ENCODE results near the gene LRMDA. TPM values are rescaled to one million over a fixed set of nuclear protein-coding genes. Genes with fewer than 3 reads are reported as not detected.

Gene LRMDA
- total RNA-seq, 1 donor from 2014 or later, result 2.1 TPM

- no peak overlapping the region for H3K4me3 Mint-ChIP-seq (ENCODE audit: unreplicated experiment)
- peaks cover 10% of the 10 kb centered on the region for H3K27me3 Mint-ChIP-seq (ENCODE audit: unreplicated experiment)
- peaks cover 2% of the 10 kb centered on the region for H3K9me3 Mint-ChIP-seq (ENCODE audit: unreplicated experiment)
- no peak for DNase-seq
- TF ChIP-seq CTCF (IDR thresholded peaks at IDR 0.05; ENCODE audit: partially characterized antibody, unreplicated experiment), result no peak
- no peaks in the 10 kb centered on the region for H3K36me3 Mint-ChIP-seq (ENCODE audit: unreplicated experiment)
- no peak overlapping the region for H3K27ac Mint-ChIP-seq (ENCODE audit: unreplicated experiment)
- H3K4me1 Mint-ChIP-seq (ENCODE audit: low read depth, unreplicated experiment), result peaks cover 2% of the 10 kb centered on the region
Measured at GRCh38 chr10:75429159-75429827, 2.1 kb upstream of the LRMDA start.

GRCh38 chr10:75430000-75430763 lies 1.2 kb upstream of the LRMDA start:
- Mint-ChIP-seq H3K4me3 (ENCODE audit: unreplicated experiment) (peak overlapping the region; percentile 80), H3K27ac (ENCODE audit: unreplicated experiment) (peak overlapping the region; percentile 55), H3K36me3 (ENCODE audit: unreplicated experiment) (no peaks in the 10 kb centered on the region), H3K4me1 (ENCODE audit: low read depth, unreplicated experiment) (peaks cover 2% of the 10 kb centered on the region), H3K9me3 (ENCODE audit: unreplicated experiment) (peaks cover 2% of the 10 kb centered on the region), H3K27me3 (ENCODE audit: unreplicated experiment) (peaks cover 13% of the 10 kb centered on the region)
- DNase-seq, result peak; percentile 25
- no peak for TF ChIP-seq CTCF (IDR thresholded peaks at IDR 0.05; ENCODE audit: partially characterized antibody, unreplicated experiment)

GRCh38 chr10:75432176-75432575 lies 752 bp downstream of the LRMDA start:
- H3K9me3 Mint-ChIP-seq (ENCODE audit: unreplicated experiment), result peaks cover 2% of the 10 kb centered on the region
- H3K27me3 Mint-ChIP-seq (ENCODE audit: unreplicated experiment), result peaks cover 13% of the 10 kb centered on the region
- H3K36me3 Mint-ChIP-seq (ENCODE audit: unreplicated experiment), result no peaks in the 10 kb centered on the region
- no peak overlapping the region for H3K27ac Mint-ChIP-seq (ENCODE audit: unreplicated experiment)
- peak overlapping the region; percentile 25 for H3K4me3 Mint-ChIP-seq (ENCODE audit: unreplicated experiment)
- peaks cover 2% of the 10 kb centered on the region for H3K4me1 Mint-ChIP-seq (ENCODE audit: low read depth, unreplicated experiment)
- TF ChIP-seq CTCF (IDR thresholded peaks at IDR 0.05; ENCODE audit: partially characterized antibody, unreplicated experiment), result no peak
- no peak for DNase-seq

- Mint-ChIP-seq H3K27ac (ENCODE audit: unreplicated experiment) (no peak overlapping the region), H3K4me1 (ENCODE audit: low read depth, unreplicated experiment) (peaks cover 2% of the 10 kb centered on the region), H3K4me3 (ENCODE audit: unreplicated experiment) (no peak overlapping the region), H3K9me3 (ENCODE audit: unreplicated experiment) (peaks cover 2% of the 10 kb centered on the region), H3K27me3 (ENCODE audit: unreplicated experiment) (peaks cover 13% of the 10 kb centered on the region), H3K36me3 (ENCODE audit: unreplicated experiment) (no peaks in the 10 kb centered on the region)
- no peak for TF ChIP-seq CTCF (IDR thresholded peaks at IDR 0.05; ENCODE audit: partially characterized antibody, unreplicated experiment)
- DNase-seq, result no peak
Measured at GRCh38 chr10:75432763-75433162, 1.3 kb downstream of the LRMDA start.

GRCh38 chr10:75433216-75433615 lies 1.8 kb downstream of the LRMDA start:
- Mint-ChIP-seq H3K4me3 (ENCODE audit: unreplicated experiment) (no peak overlapping the region), H3K36me3 (ENCODE audit: unreplicated experiment) (no peaks in the 10 kb centered on the region), H3K27me3 (ENCODE audit: unreplicated experiment) (peaks cover 13% of the 10 kb centered on the region), H3K27ac (ENCODE audit: unreplicated experiment) (no peak overlapping the region), H3K9me3 (ENCODE audit: unreplicated experiment) (peaks cover 2% of the 10 kb centered on the region), H3K4me1 (ENCODE audit: low read depth, unreplicated experiment) (peaks cover 2% of the 10 kb centered on the region)
- no peak for DNase-seq
- TF ChIP-seq CTCF (IDR thresholded peaks at IDR 0.05; ENCODE audit: partially characterized antibody, unreplicated experiment), result no peak
